Measurements from ENCODE around the gene SLIT1.

Gene SLIT1

DNA sequence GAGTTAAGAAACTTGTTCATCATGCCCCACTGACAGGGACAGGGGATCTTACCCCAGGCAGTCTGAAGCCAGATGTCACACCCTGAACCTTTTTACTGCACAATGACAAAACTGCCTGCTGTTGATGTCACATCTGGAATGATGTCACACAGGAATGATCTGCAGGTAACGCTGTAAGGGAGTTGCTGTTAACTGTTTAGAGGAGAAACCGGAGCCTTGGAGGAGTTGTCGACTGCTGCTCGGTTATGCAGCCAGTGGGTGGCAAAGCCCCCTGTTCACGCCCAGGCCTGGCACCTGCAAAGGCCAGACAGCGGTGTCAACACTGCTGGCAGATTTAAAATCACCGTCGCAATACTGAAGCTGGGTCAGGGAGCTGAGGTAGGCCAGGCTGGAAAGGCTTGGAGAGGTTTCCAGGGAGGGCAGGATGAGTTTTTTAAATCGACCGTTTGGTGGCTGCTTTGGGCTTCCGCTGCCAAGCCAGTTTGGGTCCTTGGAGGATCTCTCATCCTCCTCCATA, 10.0 kb upstream of the SLIT1 start:
- Histone ChIP-seq H3K4me1 (no peaks in the 10 kb centered on the region), H3K4me3 (ENCODE audit: low read depth, low read length) (peak overlapping the region; percentile 45), H3K9me3 (ENCODE audit: control insufficient read depth, low read length) (no peaks in the 10 kb centered on the region), H3K79me2 (no peaks in the 10 kb centered on the region), H3K27ac (no peak overlapping the region), H3K4me2 (ENCODE audit: low read length) (peak overlapping the region; percentile 61), H3K27me3 (ENCODE audit: control insufficient read depth, insufficient read depth, low read length) (no peaks in the 10 kb centered on the region), H2AFZ (peak overlapping the region; percentile 89), H3K36me3 (ENCODE audit: control insufficient read depth, insufficient read depth, low read length) (no peaks in the 10 kb centered on the region), H3K9ac (no peak overlapping the region)
- TF ChIP-seq, protein P1, sequence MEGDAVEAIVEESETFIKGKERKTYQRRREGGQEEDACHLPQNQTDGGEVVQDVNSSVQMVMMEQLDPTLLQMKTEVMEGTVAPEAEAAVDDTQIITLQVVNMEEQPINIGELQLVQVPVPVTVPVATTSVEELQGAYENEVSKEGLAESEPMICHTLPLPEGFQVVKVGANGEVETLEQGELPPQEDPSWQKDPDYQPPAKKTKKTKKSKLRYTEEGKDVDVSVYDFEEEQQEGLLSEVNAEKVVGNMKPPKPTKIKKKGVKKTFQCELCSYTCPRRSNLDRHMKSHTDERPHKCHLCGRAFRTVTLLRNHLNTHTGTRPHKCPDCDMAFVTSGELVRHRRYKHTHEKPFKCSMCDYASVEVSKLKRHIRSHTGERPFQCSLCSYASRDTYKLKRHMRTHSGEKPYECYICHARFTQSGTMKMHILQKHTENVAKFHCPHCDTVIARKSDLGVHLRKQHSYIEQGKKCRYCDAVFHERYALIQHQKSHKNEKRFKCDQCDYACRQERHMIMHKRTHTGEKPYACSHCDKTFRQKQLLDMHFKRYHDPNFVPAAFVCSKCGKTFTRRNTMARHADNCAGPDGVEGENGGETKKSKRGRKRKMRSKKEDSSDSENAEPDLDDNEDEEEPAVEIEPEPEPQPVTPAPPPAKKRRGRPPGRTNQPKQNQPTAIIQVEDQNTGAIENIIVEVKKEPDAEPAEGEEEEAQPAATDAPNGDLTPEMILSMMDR (IDR thresholded peaks at IDR 0.05): no peak

DNA sequence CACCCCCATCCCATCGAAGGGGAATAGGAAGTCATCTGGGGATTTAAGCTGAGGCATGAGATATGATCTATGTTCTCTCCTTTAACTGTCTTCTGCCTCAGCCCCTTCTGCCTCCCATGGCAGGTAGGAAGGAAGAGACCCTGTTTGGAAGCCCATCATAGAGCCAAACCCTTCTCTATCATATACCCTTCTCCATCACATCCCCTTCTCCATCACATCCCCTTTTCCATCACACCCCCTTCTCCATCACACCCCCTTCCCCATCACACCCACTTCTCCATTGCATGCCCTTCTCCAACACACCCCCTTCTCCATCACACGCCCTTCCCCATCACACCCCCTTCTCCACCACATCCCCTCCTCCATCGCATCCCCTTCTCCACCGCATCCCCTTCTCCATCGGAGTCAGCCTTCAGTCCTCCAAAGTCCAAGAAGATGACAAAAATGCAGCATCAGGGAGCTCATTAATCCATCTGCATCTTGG, 7.2 kb upstream of the SLIT1 start:
- H3K9me3 ChIP-seq (ENCODE audit: control insufficient read depth, low read length): no peaks in the 10 kb centered on the region
- H3K4me1 ChIP-seq: no peaks in the 10 kb centered on the region
- no peak overlapping the region for H3K9ac ChIP-seq
- TF ChIP-seq, protein P1 (IDR thresholded peaks at IDR 0.05): no peak
- no peak overlapping the region for H3K4me3 ChIP-seq (ENCODE audit: low read depth, low read length)
- no peaks in the 10 kb centered on the region for H3K36me3 ChIP-seq (ENCODE audit: control insufficient read depth, insufficient read depth, low read length)
- no peak overlapping the region for H2AFZ ChIP-seq
- no peak overlapping the region for H3K27ac ChIP-seq
- no peak overlapping the region for H3K4me2 ChIP-seq (ENCODE audit: low read length)
- H3K79me2 ChIP-seq: no peaks in the 10 kb centered on the region
- H3K27me3 ChIP-seq (ENCODE audit: control insufficient read depth, insufficient read depth, low read length): no peaks in the 10 kb centered on the region

DNA sequence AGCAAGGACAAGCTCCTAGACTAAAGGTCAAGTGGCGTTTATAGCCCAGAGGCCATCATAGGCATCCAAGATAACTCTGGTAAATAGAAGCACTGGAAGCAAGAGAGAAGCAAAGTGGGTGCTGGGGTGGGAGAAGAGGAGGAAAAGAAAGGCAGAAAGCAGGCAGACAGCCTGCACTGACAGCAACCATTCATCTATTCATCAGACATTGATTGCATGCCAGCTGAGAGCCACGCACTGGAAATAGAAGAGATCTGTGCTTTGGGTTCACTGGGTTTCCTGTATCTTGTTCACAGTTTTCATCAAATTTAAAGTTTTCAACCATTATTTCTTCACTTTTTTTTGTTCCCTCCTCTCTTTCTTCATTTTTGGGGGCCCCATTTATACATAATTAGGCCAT, 4.7 kb upstream of the SLIT1 start:
- no peaks in the 10 kb centered on the region for H3K27me3 ChIP-seq (ENCODE audit: control insufficient read depth, insufficient read depth, low read length)

DNA sequence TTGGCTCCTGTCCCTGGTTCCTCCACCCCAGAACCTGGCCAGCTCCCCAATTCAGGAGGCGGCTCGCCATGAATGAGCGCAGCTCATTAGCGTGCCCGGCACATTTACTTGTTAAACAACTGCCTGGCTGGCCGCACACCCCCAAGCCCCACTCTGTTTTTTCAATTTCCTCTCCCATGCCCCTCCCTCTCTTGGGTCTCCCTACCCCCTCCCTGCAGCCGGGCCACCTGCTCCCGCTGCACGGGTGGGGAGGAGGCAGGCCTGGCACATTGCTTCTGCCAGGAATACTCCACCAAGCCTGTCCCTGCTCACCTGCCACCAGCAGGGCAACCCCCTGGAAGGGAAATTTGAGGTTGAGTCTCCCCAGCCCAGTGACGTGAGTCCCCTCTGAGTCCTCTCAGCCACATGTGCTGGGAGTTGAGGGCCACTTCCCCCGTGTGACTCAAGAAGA, 2.5 kb upstream of the SLIT1 start:
- Histone ChIP-seq H3K4me1 (peaks cover 7% of the 10 kb centered on the region), H3K79me2 (no peaks in the 10 kb centered on the region), H3K9ac (no peak overlapping the region), H2AFZ (no peak overlapping the region), H3K9me3 (ENCODE audit: control insufficient read depth, low read length) (no peaks in the 10 kb centered on the region), H3K27me3 (ENCODE audit: control insufficient read depth, insufficient read depth, low read length) (no peaks in the 10 kb centered on the region), H3K27ac (no peak overlapping the region), H3K36me3 (ENCODE audit: control insufficient read depth, insufficient read depth, low read length) (no peaks in the 10 kb centered on the region), H3K4me2 (ENCODE audit: low read length) (no peak overlapping the region), H3K4me3 (ENCODE audit: low read depth, low read length) (no peak overlapping the region)
- TF ChIP-seq, protein P1 (IDR thresholded peaks at IDR 0.05): no peak

More for the DNA sequence above, 4.7 kb upstream of the SLIT1 start:
- Histone ChIP-seq H3K27ac (no peak overlapping the region), H3K36me3 (ENCODE audit: control insufficient read depth, insufficient read depth, low read length) (no peaks in the 10 kb centered on the region), H3K9ac (no peak overlapping the region), H2AFZ (no peak overlapping the region), H3K4me2 (ENCODE audit: low read length) (no peak overlapping the region), H3K9me3 (ENCODE audit: control insufficient read depth, low read length) (no peaks in the 10 kb centered on the region), H3K79me2 (no peaks in the 10 kb centered on the region), H3K4me3 (ENCODE audit: low read depth, low read length) (no peak overlapping the region), H3K4me1 (no peaks in the 10 kb centered on the region)
- TF ChIP-seq, protein P1 (IDR thresholded peaks at IDR 0.05): no peak

DNA sequence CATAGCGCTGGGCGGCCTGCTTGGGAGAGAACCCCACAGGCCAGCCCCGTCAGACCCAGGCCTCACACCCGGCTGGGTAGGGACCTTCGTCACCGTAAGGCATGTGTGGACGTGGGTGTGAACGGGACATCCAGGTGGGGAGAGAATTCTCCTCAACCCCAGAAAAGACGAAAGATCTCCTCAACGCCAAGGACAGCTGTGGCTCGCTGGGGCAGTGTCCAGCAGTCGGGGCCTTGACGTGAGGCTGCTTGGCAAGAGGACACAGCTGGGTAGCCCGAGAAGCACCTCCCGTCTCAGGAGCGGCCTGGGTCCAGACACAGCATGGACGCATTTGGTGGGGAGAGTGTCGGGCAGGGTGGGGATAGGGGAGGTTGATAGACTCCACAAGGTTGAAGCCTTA, 1.2 kb upstream of the SLIT1 start:
- TF ChIP-seq, protein P1 (IDR thresholded peaks at IDR 0.05): no peak
- H3K27me3 ChIP-seq (ENCODE audit: control insufficient read depth, insufficient read depth, low read length): no peaks in the 10 kb centered on the region
- no peak overlapping the region for H3K27ac ChIP-seq
- peaks cover 7% of the 10 kb centered on the region for H3K4me1 ChIP-seq
- H3K4me2 ChIP-seq (ENCODE audit: low read length): no peak overlapping the region
- H3K79me2 ChIP-seq: no peaks in the 10 kb centered on the region
- H3K9ac ChIP-seq: no peak overlapping the region
- no peak overlapping the region for H2AFZ ChIP-seq
- H3K36me3 ChIP-seq (ENCODE audit: control insufficient read depth, insufficient read depth, low read length): no peaks in the 10 kb centered on the region
- no peak overlapping the region for H3K4me3 ChIP-seq (ENCODE audit: low read depth, low read length)
- no peaks in the 10 kb centered on the region for H3K9me3 ChIP-seq (ENCODE audit: control insufficient read depth, low read length)
